SK-N-MC (cell line): Measurements from ENCODE around the gene ANP32B.
"Not testable (repeated sequence)": the region's sequence is repeated elsewhere in the genome, so short reads cannot be mapped to it uniquely, and the experiment has no call there.

Experiments
- DNase-seq: peaks from one replicate; pipeline ENCODE4 v3.0.0-alpha.2; 2011; ENCODE audit warnings: low read depth, low spot score
- H3K27ac ChIP-seq: fragments of 200-600 bp; sonication (generic); 2 replicates; pipeline ENCODE4 v1.5.1; 2016; ENCODE audit warnings: mixed run types
- H3K36me3 ChIP-seq: fragments of 200-600 bp; sonication (generic); 2 replicates; pipeline ENCODE4 v1.6.1; 2017; ENCODE audit warnings: antibody characterized with exemption, low read length, mixed read lengths; ENCODE audit not compliant: insufficient read depth
- H3K4me3 ChIP-seq: fragments of 200-600 bp; sonication (generic); 2 replicates; pipeline ENCODE4 v1.5.1; 2016
- H3K9ac ChIP-seq: fragments of 200-600 bp; sonication (generic); 2 replicates; pipeline ENCODE4 v1.8.0; 2017; ENCODE audit warnings: mixed run types, mixed read lengths; ENCODE audit not compliant: insufficient read length
- H3K9me3 ChIP-seq: fragments of 200-600 bp; sonication (generic); 2 replicates; pipeline ENCODE4 v1.6.1; 2017; ENCODE audit warnings: low read depth, mild to moderate bottlenecking, antibody characterized with exemption, low read length, moderate library complexity, mixed read lengths
- EZH2 ChIP-seq: fragments of 200-600 bp; sonication (generic); IDR thresholded peaks from one replicate; pipeline ENCODE4 v1.6.1; 2017; ENCODE audit warnings: antibody characterized with exemption
- FOXP2 ChIP-seq: optimal IDR thresholded peaks from 2 replicates; pipeline ENCODE3; 2011; ENCODE audit warnings: mild to moderate bottlenecking, moderate library complexity; ENCODE audit not compliant: insufficient read depth; ENCODE audit errors: extremely low read length, control extremely low read depth
- POLR2AphosphoS5 ChIP-seq: IDR thresholded peaks from 2 replicates; pipeline ENCODE4 v1.6.1; 2012; ENCODE audit warnings: mild to moderate bottlenecking, low read depth, low read length, borderline replicate concordance

ANP32B gene

DNA sequence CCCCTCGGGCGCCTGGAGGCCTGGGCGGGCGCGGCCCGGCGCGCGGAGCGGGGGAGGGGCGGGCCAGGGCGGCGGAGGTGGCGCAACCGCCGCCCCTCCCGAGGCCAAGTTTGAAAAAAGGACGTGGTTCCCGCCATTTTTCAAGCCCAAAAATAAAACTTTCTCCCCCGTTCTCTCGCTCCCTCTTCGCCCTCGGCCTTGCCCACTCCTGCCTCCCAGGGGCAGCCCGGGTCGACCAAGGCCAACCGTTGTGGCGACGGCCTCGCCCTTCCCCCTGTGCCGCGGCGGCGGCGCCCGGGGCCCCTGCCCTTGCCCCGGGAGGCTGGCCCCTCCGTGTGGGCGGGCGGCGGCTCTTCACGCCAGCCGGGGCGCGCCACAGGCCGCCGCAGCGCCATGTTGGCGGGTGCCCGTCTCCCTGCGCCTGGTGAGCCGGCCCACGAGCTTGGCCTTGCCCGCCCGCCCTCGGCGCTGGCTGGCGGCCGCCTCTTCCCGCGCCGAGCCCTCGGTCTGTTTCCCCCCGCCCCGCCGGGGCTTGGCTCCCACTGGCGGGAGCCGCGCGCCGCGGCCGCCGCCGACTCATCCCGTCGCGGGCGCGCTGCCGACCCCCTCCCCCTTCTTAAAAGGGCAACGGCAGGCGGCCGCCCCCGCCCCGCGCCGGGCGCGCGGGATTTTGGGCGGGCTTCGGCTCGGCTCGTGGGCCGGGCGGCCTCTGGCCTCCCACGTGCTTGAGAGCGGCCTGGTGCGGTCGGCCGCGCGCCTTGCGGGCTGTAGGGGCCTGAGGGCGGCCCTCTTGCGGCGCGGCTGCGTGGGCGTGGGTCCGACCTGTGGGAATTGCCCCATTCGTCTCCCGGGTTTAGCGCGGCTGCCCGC, 1.3 kb downstream of the ANP32B start:
- no peak for DNase-seq
- Histone ChIP-seq H3K9me3 (no peaks in the 10 kb centered on the region), H3K9ac (peak overlapping the region; percentile 100), H3K4me3 (peak overlapping the region; percentile 94), H3K27ac (peak overlapping the region; percentile 98), H3K36me3 (peaks cover 13% of the 10 kb centered on the region; the same call in 1 of the 2 replicates)
- no peak for TF ChIP-seq FOXP2
- TF ChIP-seq EZH2: no peak
- no peak for TF ChIP-seq POLR2AphosphoS5

DNA sequence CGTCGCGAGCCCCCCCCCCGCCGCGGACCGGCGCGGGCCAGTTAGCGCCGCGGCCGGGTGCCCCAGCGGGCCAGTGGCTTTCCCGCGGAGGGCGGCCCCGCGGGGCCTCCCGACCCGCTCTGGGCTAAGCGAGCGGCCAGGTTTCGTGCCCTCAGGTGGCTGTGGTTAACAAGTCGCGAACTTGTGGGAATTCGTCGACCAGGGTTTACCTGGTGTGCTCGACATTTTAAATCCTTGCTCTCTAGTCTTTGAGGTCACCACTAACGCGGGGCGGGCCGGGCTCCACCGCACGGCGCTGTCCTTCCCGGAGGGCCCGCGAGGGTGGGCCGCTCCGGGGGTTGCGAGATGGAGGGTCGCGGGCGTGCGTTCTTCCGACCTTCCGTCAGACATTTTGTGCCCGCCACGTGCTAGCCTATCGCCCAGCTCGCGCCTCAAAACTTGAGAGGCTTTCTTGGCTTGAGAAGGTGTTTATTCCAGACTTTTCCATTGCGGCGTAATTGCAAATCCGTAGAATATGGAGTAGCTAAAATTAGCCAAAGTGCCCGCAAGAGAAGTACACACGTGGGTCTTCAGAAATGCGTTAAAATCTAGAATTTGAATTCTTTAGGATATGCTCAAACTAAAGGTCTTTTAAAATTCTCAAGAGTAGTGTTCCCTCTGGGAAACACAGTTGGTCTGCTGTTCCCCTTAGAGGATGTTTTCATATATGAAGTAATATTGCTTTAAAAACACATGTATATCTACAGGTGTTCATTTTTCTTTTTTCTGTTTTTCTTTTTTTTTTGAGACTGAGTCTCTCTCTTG, 2.1 kb downstream of the ANP32B start:
- TF ChIP-seq POLR2AphosphoS5 (no peak), EZH2 (no peak), FOXP2 (no peak)
- Histone ChIP-seq H3K4me3 (peak overlapping the region; percentile 94), H3K9me3 (no peaks in the 10 kb centered on the region), H3K9ac (peak overlapping the region; percentile 100), H3K36me3 (peaks cover 13% of the 10 kb centered on the region; the same call in 1 of the 2 replicates), H3K27ac (peak overlapping the region; percentile 98)
- no peak for DNase-seq

DNA sequence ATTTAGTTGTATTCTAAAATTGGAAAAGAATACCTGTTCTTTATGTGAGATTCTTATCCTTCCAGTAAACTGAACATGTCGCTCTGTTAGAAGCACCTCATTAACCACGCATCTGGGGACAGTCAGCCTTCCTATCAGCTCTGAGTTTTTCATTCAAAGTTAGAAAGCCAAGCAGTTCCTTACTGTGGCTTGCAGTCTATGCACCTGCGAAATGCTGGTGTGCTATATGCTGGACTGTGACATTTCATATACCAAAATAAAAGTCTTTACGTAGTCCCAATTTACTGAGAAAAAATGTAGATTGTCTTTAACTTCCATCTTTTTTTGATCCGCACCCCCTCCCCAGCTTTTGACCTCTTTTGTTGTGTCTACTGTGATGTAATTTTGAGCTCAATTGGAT, 4.3 kb downstream of the ANP32B start:
- peak overlapping the region; percentile 51 for H3K9ac ChIP-seq
- peak overlapping the region; percentile 33; the same call in 1 of the 2 replicates for H3K4me3 ChIP-seq
- H3K9me3 ChIP-seq: no peaks in the 10 kb centered on the region
- peak overlapping the region; percentile 31; the same call in 1 of the 2 replicates for H3K27ac ChIP-seq
- no peak for DNase-seq
- no peak for TF ChIP-seq FOXP2
- no peak for TF ChIP-seq EZH2
- TF ChIP-seq POLR2AphosphoS5: no peak
- H3K36me3 ChIP-seq: peaks cover 13% of the 10 kb centered on the region; the same call in 1 of the 2 replicates

DNA sequence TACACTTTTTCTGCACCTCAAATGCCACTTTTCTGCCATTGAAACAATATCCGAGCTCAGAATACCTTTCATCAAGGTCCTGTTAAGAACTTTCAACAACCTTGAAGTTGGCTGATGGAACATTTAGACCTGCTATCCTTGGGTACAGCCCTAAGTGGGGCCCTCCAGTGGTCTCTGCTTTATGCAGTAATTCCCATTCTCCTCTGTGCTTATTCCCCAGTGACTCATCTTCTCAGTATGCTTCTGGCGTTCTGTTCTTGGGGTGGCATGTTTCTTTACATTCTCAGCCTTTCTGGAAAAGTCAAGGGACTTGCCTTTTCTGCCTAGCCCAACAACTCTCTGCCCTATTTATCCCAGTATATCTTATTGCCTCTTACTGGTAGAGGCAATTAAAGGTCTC, 7.1 kb downstream of the ANP32B start:
- H3K9me3 ChIP-seq: no peaks in the 10 kb centered on the region
- H3K4me3 ChIP-seq: no peak overlapping the region
- H3K9ac ChIP-seq: no peak overlapping the region
- no peak for DNase-seq
- peaks cover 34% of the 10 kb centered on the region for H3K36me3 ChIP-seq
- peak overlapping the region; percentile 1; the same call in 1 of the 2 replicates for H3K27ac ChIP-seq
- no peak for TF ChIP-seq POLR2AphosphoS5
- TF ChIP-seq EZH2: no peak
- no peak for TF ChIP-seq FOXP2

DNA sequence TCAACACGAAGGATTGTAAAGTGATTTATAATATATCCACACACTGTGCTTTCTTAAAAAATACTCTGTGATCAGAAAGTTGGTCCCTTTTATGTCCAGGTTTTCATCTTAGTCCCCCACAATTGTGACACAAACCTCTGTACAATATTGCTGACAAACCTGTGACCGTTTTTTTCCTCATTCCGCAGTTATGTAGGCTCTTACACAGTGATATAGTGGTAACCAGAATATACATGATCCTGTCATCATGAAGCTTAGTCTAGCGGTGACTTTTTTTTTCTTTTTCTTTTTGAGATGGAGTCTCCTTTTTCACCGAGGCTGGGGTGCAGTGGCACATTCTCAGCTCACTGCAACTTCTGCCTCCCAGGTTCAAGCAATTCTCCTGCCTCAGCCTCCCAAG, 8.7 kb downstream of the ANP32B start:
- Histone ChIP-seq H3K9me3 (no peaks in the 10 kb centered on the region), H3K27ac (no peak overlapping the region), H3K9ac (no peak overlapping the region), H3K36me3 (peaks cover 46% of the 10 kb centered on the region), H3K4me3 (no peak overlapping the region)
- TF ChIP-seq EZH2: no peak
- TF ChIP-seq POLR2AphosphoS5: no peak
- no peak for TF ChIP-seq FOXP2
- no peak for DNase-seq

DNA sequence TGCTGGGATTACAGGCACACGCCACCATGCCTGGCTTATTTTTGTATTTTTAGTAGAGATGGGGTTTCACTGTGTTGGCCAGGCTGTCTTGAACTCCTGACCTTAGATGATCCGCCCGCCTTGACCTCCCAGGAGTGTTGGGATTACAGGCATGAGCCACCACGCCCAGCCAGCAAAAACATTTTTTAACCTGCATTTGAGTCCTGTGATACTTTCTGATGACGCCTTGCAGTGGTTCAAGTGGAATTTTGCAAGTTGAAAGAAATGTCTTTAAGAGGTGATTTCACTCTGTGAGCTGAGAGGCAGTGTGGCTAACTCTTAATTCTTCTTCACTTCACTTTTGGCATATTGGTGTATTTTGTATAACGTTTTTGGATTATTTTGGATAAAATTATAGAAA, 9.1 kb downstream of the ANP32B start:
- no peak for DNase-seq
- peaks cover 50% of the 10 kb centered on the region for H3K36me3 ChIP-seq
- no peak overlapping the region for H3K4me3 ChIP-seq
- H3K27ac ChIP-seq: no peak overlapping the region
- no peak for TF ChIP-seq POLR2AphosphoS5
- no peak for TF ChIP-seq FOXP2
- TF ChIP-seq EZH2: no peak
- H3K9me3 ChIP-seq: no peaks in the 10 kb centered on the region
- H3K9ac ChIP-seq: no peak overlapping the region

DNA sequence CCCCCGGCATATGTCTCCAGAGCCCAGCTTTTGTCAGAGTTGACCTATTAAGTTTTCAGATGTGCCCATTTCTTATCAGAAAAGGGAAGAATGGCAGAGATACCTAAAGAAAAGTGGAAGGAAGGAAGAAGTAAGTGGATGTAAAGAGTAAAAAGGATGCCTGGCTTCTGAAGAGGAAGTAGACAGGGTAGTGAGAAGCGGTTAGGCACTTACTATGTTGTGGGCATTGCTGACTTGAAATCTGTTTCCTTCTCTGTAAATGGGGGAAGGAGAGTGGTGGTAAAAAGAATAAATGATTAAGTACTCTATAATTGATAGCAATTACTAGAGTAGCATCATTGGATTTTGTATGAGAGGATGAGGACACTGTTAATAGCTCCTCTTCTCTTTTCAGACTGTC, 9.9 kb downstream of the ANP32B start:
- no peak for DNase-seq
- TF ChIP-seq FOXP2 (no peak), EZH2 (no peak), POLR2AphosphoS5 (no peak)
- H3K36me3 ChIP-seq: peaks cover 54% of the 10 kb centered on the region
- no peak overlapping the region for H3K4me3 ChIP-seq
- H3K9me3 ChIP-seq: no peaks in the 10 kb centered on the region
- H3K27ac ChIP-seq: no peak overlapping the region
- H3K9ac ChIP-seq: no peak overlapping the region

DNA sequence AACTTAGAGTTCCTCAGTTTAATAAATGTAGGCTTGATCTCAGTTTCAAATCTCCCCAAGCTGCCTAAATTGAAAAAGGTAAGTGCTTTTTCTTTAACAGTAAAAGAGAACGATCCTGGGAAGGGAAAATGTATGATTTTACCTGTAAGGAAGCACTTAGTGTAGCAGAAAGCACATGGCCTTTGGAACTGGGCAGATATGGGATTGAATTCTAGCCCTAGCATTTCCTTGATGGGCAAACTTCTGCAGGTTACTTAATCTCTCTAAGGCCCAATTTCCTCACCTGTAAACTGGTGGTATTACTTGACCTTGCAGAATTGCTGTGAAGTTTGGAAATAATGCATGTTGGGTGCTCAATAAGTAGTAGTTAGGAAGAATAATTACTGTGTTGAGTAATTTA, 11.6 kb downstream of the ANP32B start:
- Histone ChIP-seq H3K27ac (no peak overlapping the region), H3K36me3 (peaks cover 66% of the 10 kb centered on the region), H3K9me3 (no peaks in the 10 kb centered on the region), H3K9ac (no peak overlapping the region), H3K4me3 (no peak overlapping the region)
- no peak for DNase-seq
- TF ChIP-seq FOXP2: no peak
- no peak for TF ChIP-seq EZH2
- no peak for TF ChIP-seq POLR2AphosphoS5

DNA sequence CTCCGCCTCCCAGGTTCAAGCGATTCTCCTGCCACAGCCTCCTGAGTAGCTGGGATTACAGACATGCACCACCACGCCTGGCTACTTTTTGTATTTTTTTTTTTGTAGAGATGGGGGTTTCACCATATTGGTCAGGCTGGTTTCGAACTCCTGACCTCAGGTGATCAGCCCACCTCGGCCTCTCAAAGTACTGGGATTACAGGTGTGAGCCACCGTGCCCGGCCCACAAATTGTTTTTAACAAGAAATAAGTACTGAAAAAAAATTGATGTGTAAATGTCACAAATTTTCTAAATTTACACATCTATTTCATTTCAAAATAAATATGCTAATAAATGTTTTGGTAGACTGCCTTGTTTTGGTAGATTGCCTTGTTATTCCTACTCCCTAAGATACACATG, 13.5 kb downstream of the ANP32B start:
- H3K36me3 ChIP-seq: peaks cover 85% of the 10 kb centered on the region
- not testable (repeated sequence) for H3K27ac ChIP-seq, DNase-seq, H3K4me3 ChIP-seq, H3K9ac ChIP-seq, H3K9me3 ChIP-seq
